HG02981 (cell line): ENCODE measurements around the gene OR9A4.
"Not testable (repeated sequence)": the region's sequence is repeated elsewhere in the genome, so short reads cannot be mapped to it uniquely, and the experiment has no call there.

ENCODE experiments used
- ATAC-seq: cut with Tn5 transposase; IDR thresholded peaks from one replicate; pipeline ENCODE4 v1.9.1; 2021; ENCODE audit warnings: mild to moderate bottlenecking, moderate library complexity; ENCODE audit not compliant: unreplicated experiment

OR9A4 gene, protein sequence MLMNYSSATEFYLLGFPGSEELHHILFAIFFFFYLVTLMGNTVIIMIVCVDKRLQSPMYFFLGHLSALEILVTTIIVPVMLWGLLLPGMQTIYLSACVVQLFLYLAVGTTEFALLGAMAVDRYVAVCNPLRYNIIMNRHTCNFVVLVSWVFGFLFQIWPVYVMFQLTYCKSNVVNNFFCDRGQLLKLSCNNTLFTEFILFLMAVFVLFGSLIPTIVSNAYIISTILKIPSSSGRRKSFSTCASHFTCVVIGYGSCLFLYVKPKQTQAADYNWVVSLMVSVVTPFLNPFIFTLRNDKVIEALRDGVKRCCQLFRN

DNA sequence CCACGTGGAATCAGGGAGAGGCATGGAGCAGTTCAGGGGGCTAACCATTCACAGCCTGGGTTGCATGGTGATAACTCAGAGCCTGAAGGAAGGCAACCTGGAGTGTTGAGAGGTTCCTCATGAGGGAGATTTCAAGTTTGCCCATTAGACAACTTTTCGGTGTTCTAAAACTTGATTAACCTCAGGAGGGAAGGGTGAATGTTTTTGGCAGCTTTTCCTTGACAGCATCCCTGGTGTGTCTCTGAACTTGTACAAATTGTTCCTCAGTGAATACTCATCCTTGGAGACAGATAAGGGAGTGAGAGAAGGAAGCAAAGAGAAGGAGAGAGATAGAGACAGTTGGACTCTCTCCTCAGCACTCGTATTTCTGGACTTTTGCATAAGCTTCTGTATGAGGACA lies at the start of gene OR9A4:
Gene OR9A4 (plus strand): TSS at position 301 of the 400 bp plus-strand sequence. CDS start 2,477 bp downstream, outside the sequence.
- ATAC-seq: no peak

DNA sequence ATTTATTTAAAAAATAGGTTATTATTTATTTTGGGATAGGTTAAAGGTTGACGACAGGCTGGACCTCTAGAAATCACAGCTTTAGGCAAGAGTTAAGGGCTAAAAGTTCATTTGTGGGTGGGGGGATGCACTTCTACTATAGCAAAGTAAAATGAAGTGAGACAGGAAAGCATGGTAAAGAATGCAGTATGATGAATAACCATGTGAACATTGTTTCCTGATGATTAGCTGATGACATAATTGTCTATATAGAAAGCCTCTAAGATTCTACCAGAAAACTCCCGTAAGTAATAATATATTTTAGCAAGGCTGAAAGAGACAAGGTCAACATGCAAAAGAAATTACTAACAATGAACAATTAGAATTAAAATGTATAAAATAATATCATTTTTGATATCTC lies 49.2 kb upstream of the OR9A4 start:
- no peak for ATAC-seq

DNA sequence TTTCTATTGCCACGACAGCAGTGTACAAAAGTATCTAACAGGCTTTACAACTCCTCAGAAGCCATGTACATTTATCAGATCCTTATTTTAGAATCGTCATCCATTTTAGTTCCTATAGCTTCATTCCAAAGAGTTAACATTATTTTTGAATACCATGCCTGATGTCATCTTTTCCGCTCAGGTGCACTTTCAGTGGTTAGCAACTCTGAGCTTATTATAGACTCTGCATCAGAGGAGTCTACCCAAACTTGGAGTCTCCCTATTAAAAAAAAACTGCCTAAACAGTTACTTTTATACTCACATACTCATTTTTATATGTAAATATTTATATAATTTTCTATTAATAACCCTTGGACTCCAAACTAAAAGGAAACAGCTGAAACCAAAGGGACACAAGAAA lies 43.3 kb upstream of the OR9A4 start:
- ATAC-seq: no peak

DNA sequence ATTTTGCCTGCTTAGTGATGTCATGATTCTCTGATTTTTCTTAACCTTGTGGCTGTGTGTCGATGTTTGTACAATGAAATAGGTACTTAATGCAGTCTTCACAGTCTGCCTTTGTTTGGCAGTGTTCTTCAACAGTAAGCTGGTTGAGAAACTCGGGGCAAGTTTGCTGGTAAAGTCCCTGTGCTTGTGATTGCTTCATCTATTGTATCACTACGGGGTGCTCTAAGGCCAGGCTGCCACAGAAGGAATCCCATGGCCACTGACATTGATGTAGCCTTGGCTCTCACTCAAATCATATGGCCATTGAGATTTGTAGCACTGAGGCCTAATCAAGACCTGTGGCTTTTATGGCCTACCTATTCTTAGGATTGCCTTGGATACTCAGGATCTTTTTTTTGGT lies 41.4 kb upstream of the OR9A4 start:
- ATAC-seq: no peak

DNA sequence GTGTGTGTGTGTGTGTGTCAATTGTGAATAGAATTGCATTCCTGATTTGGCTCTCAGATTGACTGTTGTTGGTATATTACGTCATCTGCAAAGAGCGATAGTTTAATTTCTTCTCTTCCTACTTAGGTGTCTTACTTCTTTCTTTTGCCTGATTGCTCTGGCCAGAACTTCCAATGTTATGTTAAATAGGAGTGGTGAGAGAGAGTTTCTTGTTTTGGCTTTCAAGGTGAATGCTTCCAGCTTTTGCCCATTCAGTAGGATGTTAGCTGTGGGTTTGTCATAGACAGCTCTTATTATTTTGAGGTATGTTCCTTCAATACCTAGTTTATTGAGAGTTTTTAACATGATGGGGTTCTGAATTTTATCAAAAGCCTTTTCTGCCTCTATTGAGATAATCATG lies 40.7 kb upstream of the OR9A4 start:
- ATAC-seq: no peak

DNA sequence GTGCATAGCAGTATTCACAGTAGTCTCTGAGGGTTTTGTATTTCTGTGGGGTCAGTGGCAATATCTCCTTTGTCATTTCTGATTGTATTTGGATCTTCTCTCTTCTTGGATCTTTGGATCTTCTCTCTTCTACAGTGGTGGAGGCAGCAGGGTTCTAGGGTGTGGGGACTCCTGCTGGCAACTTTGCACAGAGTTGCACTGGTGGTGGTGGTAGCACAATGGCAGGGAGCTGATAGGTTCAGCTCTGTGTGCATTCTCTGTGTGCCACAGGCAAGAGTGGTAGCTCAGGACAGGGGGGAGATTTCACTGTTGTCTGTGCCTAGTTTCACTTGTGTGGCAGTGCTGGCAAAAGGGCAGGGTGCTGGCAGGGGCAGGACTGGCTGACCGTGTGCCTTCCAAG lies 39.8 kb upstream of the OR9A4 start:
- no peak for ATAC-seq

DNA sequence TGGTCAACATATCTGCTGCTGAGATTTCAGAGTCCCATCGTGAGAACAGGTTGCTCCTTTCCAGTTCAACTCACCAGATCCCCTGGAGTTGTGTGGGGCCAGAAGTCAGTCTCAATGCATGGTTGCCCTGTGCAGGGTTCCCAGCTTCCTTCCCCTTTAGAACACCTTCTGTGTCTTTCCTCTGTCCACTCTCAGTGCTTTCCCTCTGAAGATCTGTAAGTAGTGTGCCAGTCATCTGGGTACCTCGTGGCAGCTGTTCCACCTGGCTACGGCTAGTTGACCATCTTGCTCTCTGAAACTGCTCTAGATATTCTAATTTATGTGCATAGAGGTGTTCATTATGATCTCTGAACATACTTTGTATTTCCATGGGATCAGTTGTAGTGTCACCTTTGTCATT lies 38.8 kb upstream of the OR9A4 start:
- no peak for ATAC-seq

DNA sequence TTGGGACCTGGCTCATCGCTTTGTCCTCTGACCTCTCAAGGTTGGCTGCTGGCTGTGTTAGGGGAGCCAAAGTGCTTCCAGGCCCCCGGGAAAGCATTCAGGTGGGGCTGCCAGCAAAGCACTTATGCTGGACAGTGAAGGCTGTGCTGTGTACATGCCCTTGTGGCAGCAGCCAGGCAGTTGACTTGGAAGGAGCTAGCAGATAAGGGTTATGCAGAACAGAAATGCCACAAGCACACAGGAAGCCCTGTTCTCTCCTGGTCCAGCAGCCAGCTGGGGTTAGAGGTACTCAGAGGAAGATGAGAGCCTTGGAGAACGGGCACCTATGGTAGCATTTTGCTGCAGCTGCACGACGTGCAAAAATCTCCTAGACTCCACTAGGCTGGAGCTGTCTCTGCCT lies 35.2 kb upstream of the OR9A4 start:
- ATAC-seq: no peak

DNA sequence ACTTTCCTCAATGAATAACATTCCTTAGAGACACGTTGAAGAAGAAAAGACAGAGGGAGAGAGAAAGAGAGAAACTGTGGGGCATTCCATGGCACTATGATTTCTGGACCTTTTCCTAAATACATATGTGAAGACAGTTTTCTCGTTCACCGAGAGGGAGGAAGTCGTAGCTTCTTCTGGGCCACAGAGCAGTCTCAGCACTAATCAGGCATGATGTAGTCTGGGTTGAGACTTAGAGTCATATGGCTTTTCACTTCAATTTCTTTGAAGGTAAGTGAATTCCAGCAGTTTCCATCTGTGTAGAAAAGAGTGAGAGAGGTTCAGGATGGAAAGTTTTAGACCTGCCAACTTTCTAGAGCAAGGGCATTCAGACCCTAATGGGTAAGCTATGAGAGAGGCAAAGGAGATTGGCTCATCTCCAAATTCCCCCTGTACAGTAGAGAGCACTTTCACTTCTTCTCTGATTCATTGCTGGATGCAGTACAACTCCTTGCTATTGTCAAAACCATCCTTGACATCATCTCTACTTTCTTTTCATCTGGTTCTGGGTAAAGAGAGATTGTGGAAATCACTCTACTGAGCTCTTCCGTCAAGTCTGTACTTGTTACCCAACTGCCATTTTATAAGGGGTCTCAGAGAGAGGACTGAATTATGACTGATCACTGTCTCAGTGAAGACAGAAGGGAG lies 31.5 kb upstream of the OR9A4 start:
- ATAC-seq: peak; percentile 74

DNA sequence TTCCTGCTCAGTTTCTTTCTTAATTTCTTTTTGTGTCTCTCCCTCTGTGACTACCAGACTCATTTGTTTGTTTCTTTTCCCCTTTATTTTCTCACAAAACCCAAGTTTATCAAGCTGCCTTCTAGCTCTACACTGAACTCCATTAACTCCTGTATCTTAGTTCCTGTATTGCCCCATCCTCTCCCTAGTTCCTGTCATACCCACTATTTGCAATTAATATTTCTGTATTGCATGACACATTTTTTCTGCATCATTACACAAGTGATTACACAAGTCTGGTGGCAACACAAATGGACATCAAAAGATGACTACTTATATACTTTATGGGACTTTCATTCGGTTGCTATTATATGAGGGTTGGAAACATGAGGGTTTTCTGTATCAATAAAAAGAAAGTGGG lies 26.9 kb upstream of the OR9A4 start:
- ATAC-seq: no peak

DNA sequence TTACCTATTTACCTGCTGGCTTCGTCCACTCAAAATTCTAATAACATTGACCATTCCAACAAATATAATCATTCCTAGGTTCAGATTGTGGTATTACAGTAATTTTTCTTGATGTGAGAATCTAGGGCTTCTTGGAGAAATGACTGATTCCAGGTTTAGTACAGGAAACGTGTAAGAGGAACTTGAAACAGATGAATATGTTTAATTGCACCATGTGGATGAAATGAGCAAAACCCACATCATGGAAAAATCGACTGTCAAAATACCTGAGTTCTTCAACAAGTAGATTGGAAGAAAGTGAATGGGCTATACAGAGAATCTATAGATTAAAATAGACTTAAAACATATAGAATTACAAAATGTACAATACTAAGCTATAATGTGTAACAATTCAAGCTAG lies 24.9 kb upstream of the OR9A4 start:
- no peak for ATAC-seq

DNA sequence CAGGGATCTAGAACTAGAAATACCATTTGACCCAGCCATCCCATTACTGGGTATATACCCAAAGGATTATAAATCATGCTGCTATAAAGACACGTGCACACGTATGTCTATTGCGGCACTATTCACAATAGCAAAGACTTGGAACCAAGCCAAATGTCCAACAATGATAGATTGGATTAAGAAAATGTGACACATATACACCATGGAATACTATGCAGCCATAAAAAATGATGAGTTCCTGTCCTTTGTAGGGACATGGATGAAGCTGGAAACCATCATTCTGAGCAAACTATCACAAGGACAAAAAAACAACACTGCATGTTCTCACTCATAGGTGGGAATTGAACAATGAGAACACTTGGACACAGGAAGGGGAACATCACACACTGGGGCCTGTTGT lies 16.8 kb upstream of the OR9A4 start:
- ATAC-seq: not testable (repeated sequence)

DNA sequence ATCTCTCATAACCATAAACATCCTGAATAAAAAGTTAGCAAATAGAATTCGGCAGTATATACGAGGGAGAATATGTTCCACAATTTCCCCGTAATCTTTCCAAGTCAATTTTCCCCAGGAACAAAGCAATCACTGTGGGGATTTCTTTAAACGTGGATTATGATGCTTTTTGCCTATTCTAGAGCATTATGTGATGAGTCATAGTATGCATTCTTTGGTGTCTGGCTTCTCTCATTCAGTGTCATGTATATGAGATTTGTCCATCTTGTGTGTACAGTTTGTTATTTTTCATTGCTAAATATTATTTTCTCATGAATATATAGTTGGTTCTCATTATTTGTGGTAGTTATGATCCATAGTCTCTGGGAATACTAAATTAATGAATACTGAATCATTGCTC lies 9.9 kb upstream of the OR9A4 start:
- ATAC-seq: no peak

DNA sequence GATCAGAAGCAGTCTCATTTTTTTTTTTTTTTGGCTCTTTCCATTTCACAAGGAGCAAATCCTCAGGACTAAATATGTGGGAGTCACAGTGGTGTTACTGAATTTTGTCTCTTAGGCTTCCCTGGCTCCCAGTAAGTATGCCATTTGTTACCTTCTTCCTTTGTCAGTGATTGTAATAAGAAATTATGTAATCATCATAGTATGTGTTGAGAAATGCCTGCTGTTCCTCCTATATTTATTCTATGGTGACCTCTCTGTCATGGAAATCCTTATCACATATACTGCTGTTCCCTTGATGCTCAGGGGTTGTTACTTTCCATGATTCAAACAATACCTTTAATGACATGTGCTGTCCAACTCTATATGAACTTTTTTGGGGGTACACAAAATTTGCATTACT lies 4.8 kb upstream of the OR9A4 start:
- no peak for ATAC-seq

DNA sequence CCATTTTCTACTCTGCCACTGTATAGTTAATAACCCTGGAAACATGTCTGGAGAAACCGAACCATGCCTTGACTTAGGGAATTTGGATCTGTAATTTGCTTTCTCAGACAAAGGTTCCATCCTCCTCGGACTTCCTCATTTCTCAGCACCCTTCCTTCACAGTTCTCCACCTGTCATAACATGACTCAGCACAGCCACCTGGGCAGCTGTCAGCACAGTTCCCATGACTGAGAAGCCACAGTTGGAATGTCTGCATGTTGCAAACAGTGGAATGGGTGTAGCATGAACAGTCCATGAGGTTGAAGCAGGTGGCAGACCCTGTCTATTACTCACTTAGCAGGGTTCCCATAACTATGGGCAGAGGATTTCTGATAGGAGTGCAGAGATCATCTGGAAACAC lies 634 bp upstream of the OR9A4 start:
- ATAC-seq: no peak

DNA sequence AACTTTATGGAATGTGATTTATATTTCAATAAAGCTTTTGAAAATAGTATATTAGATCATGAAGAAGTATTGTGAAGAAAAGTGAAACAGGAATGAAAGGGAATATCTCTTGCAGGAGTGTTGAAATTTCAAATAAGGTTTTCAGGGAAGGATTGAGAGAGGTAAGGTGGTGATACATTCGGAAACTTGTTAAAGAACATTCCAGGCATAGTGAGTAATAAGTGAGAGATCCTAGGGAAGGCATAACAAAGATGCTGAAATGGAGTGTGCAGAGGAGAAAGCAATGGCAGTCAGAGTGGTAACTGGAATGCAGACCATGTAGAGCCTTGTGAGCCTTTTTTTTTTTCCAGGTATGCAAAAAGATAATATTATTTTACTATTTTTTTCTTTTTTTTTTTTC lies 4.1 kb downstream of the OR9A4 start:
- ATAC-seq: no peak

DNA sequence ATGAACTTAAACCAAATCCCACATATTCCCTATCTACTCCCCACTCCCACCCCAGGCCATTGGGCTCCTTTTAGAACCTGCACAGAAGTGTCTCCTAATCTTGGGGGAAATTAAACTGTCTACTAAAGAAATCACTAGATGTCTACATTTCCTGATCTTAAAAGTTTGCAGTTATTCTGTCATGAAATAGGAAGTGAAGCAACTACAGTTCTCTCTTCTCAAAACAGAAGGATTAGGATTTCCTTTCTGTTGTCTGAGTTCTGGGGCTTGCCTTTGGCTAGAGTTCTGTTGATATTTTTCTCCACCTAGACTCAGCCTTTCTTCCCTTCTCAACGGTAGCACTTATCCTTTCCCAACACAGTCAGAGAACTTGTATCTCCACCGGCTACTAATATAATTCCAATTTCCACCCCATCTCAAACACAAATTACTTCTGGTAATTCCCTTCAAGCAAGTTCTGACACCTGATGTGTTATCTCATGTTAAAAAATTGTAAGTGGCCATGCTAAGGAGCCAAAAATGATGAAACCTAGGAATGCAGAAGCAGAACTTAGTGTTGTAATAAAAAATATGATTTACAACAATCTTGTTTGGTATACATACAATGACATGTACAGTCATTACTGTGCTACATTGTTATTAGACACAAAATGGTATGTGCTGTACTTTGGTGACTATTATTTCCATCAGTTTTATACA lies 12.1 kb downstream of the OR9A4 start:
- ATAC-seq: no peak

DNA sequence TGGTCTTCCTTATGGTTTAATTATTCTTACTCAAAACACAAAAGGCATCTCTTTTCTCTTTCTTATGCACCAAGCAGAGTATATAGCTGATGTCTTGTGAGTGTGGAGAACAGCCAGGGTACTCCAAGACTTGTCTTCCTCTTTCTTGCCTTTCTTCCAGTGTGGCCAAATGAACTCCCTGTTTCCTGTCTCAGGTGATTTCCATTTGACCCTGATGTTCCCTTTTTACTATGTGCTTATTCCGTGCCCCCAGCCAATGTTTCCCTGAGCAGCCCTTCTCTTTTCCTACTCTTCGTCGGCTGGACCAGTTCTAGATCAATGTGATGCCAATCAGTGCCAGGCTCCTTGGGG lies 12.6 kb downstream of the OR9A4 start:
- no peak for ATAC-seq

DNA sequence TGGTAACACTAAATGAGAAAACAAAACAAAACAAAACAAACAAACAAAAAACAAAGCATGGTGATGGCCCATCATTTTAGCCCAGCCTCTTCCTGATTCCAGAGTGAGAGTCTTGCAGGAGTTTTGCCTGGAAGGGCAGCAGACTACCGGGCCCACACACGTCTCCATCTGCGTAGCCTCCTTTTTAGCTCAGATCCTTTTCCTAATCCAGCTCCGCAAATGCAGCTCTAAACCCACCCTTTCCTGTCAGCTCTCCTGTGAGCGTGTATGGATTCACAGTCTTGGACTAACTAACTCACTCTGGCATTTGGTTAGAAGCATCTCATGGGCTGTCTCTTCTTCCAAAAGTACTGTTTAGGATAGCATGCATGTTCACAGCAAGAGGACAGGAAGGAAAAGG lies 14.0 kb downstream of the OR9A4 start:
- no peak for ATAC-seq

DNA sequence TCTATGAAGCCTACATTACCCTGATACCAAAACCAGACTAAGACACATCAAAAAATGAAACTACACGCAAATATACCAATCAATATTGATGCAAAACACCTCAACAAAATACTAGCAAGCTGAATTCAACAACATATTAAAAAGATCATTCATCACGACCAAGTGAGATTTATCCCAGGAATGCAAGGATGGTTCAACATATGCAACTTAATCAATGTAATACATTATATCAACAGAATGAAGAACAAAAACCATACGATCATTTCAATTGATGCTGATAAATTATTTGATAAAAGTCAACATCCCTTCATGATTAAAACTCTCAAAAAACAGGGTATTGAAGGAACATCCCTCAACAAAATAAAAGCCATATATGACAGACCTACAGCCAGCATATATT lies 24.9 kb downstream of the OR9A4 start:
- ATAC-seq: no peak

DNA sequence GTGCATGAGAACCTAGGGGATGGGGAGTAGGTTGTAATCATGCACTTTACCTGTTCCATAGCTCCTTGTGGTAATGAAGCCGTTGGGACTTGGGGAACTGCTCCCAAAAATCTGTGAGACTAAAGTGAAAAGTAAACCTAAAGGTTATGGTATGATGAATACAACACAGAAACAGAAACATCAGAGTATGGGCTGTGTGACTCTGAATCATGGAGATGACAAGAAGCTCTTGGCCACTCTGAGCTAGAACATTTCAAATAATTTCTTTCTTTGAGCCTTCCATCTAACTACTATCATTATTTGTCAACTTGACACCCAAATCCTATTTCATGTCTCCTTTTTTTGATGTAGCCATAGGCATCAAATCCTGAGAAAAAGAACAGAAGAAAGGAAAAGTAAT lies 27.6 kb downstream of the OR9A4 start:
- no peak for ATAC-seq

DNA sequence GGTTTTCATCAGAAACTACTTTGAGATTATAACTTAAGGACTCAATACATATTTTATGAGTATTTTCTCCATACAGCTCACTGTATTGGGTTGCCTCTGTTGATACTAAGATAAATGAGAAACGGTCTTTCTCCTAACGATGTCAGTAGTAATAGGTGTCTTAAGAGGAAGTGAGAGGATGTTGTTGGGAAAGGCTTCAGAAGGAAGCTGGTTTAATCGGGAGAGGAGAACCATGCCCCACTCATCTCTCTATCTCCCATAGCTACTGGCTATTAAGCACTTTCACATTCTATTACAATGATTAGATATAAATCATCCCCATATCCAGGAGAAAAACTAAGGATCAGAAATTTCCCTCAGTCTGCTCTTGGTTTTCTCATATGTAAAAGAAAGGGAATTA lies 28.6 kb downstream of the OR9A4 start:
- ATAC-seq: no peak
